Bone marrow (tissue), 2 donors: ENCODE measurements around the gene SCOC.

Experiments
- DNase-seq, 2 donors: peaks; one replicate each; lab custom pipeline; 2025; lab: John Stamatoyannopoulos, UW

Gene SCOC

GRCh38 chr4:140373328-140374129 is at the start of gene SCOC:
Gene SCOC, plus strand, starts transcription at chr4:140373646. Its CDS starts 5,525 bp downstream, at chr4:140379171.
- peak; percentile 85 to 95 for DNase-seq

- DNase-seq: peak in 1 of 2 donors; percentile 47
These were observed 47.0 kb upstream of the SCOC start for GRCh38 chr4:140326395-140326993.

GRCh38 chr4:140330311-140330900 is 43.0 kb upstream of the SCOC start:
- DNase-seq: no peak

GRCh38 chr4:140331245-140331644 is 42.2 kb upstream of the SCOC start:
- DNase-seq: peak in 1 of 2 donors; percentile 60

- DNase-seq: no peak
These were observed 41.6 kb upstream of the SCOC start for GRCh38 chr4:140331876-140332275.

GRCh38 chr4:140332734-140333133 is 40.7 kb upstream of the SCOC start:
- DNase-seq: no peak

- no peak for DNase-seq
These were observed 39.9 kb upstream of the SCOC start for GRCh38 chr4:140333523-140333922.

GRCh38 chr4:140335076-140335475 is 38.4 kb upstream of the SCOC start:
- DNase-seq: no peak

- no peak for DNase-seq
These were observed 36.7 kb upstream of the SCOC start for GRCh38 chr4:140336730-140337129.

- no peak for DNase-seq
These were observed 30.8 kb upstream of the SCOC start for GRCh38 chr4:140342620-140343019.

GRCh38 chr4:140343303-140343702 is 30.1 kb upstream of the SCOC start:
- DNase-seq: no peak

- no peak for DNase-seq
These were observed 29.3 kb upstream of the SCOC start for GRCh38 chr4:140344101-140344500.

- no peak for DNase-seq
These were observed 28.8 kb upstream of the SCOC start for GRCh38 chr4:140344621-140345020.

GRCh38 chr4:140346136-140346535 is 27.3 kb upstream of the SCOC start:
- DNase-seq: no peak

- no peak for DNase-seq
These were observed 23.6 kb upstream of the SCOC start for GRCh38 chr4:140349816-140350215.

GRCh38 chr4:140351093-140352075 is 22.1 kb upstream of the SCOC start:
- no peak for DNase-seq

GRCh38 chr4:140353786-140354185 is 19.7 kb upstream of the SCOC start:
- no peak for DNase-seq

GRCh38 chr4:140355288-140355687 is 18.2 kb upstream of the SCOC start:
- no peak for DNase-seq

GRCh38 chr4:140357868-140358267 is 15.6 kb upstream of the SCOC start:
- DNase-seq: no peak

- DNase-seq: peak in 1 of 2 donors; percentile 22
These were observed 15.2 kb upstream of the SCOC start for GRCh38 chr4:140358281-140358680.

- peak; percentile 11 to 70 for DNase-seq
These were observed 13.7 kb upstream of the SCOC start for GRCh38 chr4:140359562-140360427.
